Natural killer cell (primary cell): ENCODE data around the gene SNAPC3. TPM values are rescaled to one million over a fixed set of nuclear protein-coding genes. Genes with fewer than 3 reads are reported as not detected.

Experiments used
- ATAC-seq, 3 donors: fragments of 150-1000 bp in 2 of 3; fragments of 200-7000 bp in 1 of 3; cut with Tn5 transposase; 1 replicate in 1 of 3; 2 replicates in 2 of 3; pipeline ENCODE4 v1.10.0; 2021; ENCODE audit warnings: mild to moderate bottlenecking in 2 of 3, moderate library complexity in 2 of 3
- DNase-seq, 2 donors: peaks; one replicate each; pipeline versions ENCODE4 v3.0.0 to v3.0.0-alpha.2; 2013 to 2021; ENCODE audit warnings: mixed read lengths in 1 of 2
- H3K27ac ChIP-seq: one replicate; pipeline ENCODE4 v1.5.1; 2013; ENCODE audit warnings: mild to moderate bottlenecking, low read length
- H3K27me3 ChIP-seq: one replicate; pipeline ENCODE4 v1.6.1; 2013; ENCODE audit warnings: low read length; ENCODE audit not compliant: control insufficient read depth, insufficient read depth
- H3K36me3 ChIP-seq: one replicate; pipeline ENCODE4 v1.6.1; 2013; ENCODE audit warnings: low read length; ENCODE audit not compliant: control insufficient read depth, insufficient read depth
- H3K4me1 ChIP-seq: one replicate; pipeline ENCODE4 v1.6.1; 2013; ENCODE audit warnings: low read length; ENCODE audit not compliant: control insufficient read depth, insufficient read depth
- H3K4me3 ChIP-seq: one replicate; pipeline ENCODE4 v1.5.1; 2013; ENCODE audit warnings: low read length
- H3K9me3 ChIP-seq: one replicate; pipeline ENCODE4 v1.6.1; 2013; ENCODE audit warnings: low read length; ENCODE audit not compliant: control insufficient read depth, insufficient read depth
- H3K27ac Mint-ChIP-seq, 2 donors: one replicate each; pipeline ENCODE4 v1.8.0; 2022; ENCODE audit warnings: mild to moderate bottlenecking in 2 of 2, mixed read lengths in 2 of 2, moderate library complexity in 1 of 2
- H3K27me3 Mint-ChIP-seq, 2 donors: one replicate each; pipeline ENCODE4 v1.8.0; 2022; ENCODE audit warnings: low read depth in 2 of 2, mixed read lengths in 2 of 2
- H3K36me3 Mint-ChIP-seq: one replicate; pipeline ENCODE4 v1.8.0; 2022; ENCODE audit warnings: mixed read lengths
- H3K4me1 Mint-ChIP-seq, 2 donors: one replicate each; pipeline ENCODE4 v1.8.0; 2022; ENCODE audit warnings: mixed read lengths in 2 of 2
- H3K4me3 Mint-ChIP-seq: one replicate; pipeline ENCODE4 v1.8.0; 2022; ENCODE audit warnings: mild to moderate bottlenecking, moderate library complexity, mixed read lengths
- H3K9me3 Mint-ChIP-seq, 2 donors: one replicate each; pipeline ENCODE4 v1.8.0; 2022; ENCODE audit warnings: mixed read lengths in 2 of 2
- WGBS: methylation state at CpG from one replicate; pipeline ENCODE4 v1.1.7; 2013; ENCODE audit warnings: missing lambda C conversion rate; ENCODE audit not compliant: insufficient coverage; 5-methylcytosine and 5-hydroxymethylcytosine counted together
- intact Hi-C: fragments of 100-400 bp; cut with micrococcal nuclease; formaldehyde crosslinking; loops from one replicate; pipeline ENCODE4 v1.14.2; 2022
- total RNA-seq, 4 donors: library from RNA; stranded (reverse); fragments of 120-200 nt in 1 of 4; gene quantifications; one replicate each; pipeline versions ENCODE4 v1.2.3 to v1.2.4, GENCODE V29; 2013 to 2022
- TF ChIP-seq, protein P1 (sequence below): fragments of 200-600 bp; IDR thresholded peaks from one replicate; pipeline ENCODE4 v1.8.0; 2022; ENCODE audit warnings: antibody characterized with exemption

Gene SNAPC3
- total RNA-seq, 3 donors from 2014 or later (not counting 1 experiment from before 2014, with no cell fraction given) = 18.5 to 22.2 (median 19.2) TPM

DNA sequence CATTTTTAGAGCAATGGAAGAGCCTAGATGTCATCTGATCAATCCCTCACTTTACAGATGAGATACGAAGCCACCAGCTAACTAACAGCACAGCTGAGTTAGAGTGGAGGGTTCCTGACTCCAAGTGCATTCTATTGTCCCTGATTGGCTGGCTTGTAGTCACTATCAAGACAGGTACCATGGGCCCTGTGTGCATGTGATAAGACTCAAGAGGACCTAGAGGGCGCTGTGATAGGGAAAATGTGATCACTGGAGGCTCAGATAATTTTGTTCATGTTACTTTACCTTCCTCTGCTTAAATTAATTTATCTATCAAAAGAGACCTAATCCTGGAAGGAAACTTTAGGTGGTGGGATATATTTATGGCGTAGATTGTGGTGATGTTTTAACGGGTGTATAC, 19.5 kb upstream of the SNAPC3 start:
- Histone ChIP-seq H3K4me1 (no peaks in the 10 kb centered on the region), H3K27ac (no peak overlapping the region), H3K36me3 (no peaks in the 10 kb centered on the region), H3K9me3 (no peaks in the 10 kb centered on the region), H3K27me3 (no peaks in the 10 kb centered on the region), H3K4me3 (no peak overlapping the region)
- intact Hi-C loops = no loop called here
- DNase-seq (peak in 1 of 2 donors; percentile 46), ATAC-seq (peak in 2 of 3 donors; percentile 60 to 67)
- H3K27me3 Mint-ChIP-seq = no peaks in the 10 kb centered on the region
- H3K27ac Mint-ChIP-seq = no peak overlapping the region
- TF ChIP-seq, protein P1, sequence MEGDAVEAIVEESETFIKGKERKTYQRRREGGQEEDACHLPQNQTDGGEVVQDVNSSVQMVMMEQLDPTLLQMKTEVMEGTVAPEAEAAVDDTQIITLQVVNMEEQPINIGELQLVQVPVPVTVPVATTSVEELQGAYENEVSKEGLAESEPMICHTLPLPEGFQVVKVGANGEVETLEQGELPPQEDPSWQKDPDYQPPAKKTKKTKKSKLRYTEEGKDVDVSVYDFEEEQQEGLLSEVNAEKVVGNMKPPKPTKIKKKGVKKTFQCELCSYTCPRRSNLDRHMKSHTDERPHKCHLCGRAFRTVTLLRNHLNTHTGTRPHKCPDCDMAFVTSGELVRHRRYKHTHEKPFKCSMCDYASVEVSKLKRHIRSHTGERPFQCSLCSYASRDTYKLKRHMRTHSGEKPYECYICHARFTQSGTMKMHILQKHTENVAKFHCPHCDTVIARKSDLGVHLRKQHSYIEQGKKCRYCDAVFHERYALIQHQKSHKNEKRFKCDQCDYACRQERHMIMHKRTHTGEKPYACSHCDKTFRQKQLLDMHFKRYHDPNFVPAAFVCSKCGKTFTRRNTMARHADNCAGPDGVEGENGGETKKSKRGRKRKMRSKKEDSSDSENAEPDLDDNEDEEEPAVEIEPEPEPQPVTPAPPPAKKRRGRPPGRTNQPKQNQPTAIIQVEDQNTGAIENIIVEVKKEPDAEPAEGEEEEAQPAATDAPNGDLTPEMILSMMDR = no peak
- H3K36me3 Mint-ChIP-seq = no peaks in the 10 kb centered on the region
- H3K4me1 Mint-ChIP-seq = peaks cover 0 to 6% of the 10 kb centered on the region in 2 donors
- no peak overlapping the region for H3K4me3 Mint-ChIP-seq
- no CpG with 5 or more reads among the region's 4 CpGs for WGBS
- H3K9me3 Mint-ChIP-seq = no peaks in the 10 kb centered on the region

DNA sequence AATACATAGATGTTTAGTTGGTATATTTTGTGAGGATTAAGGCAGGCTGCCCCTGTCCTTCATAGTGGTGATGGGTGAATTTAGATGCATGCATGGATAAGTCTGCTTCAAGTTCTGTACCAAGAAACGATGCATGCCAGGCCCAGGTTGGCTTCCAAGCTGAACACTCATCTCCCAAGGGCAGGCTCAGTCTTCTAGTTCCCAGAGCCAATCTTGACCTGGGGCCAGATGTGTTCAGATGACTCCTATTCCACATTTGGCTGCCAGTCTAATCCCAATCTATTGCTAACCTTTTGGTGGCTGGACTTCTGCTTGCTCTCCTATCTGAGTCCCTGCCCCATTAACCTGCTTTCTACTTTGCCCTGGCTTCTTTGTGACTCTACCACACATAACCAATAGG, 18.5 kb upstream of the SNAPC3 start:
- Mint-ChIP-seq H3K9me3 (no peaks in the 10 kb centered on the region), H3K4me3 (no peak overlapping the region), H3K27me3 (no peaks in the 10 kb centered on the region), H3K4me1 (peaks cover 0 to 6% of the 10 kb centered on the region in 2 donors), H3K27ac (no peak overlapping the region), H3K36me3 (no peaks in the 10 kb centered on the region)
- Histone ChIP-seq H3K9me3 (no peaks in the 10 kb centered on the region), H3K4me3 (no peak overlapping the region), H3K27ac (no peak overlapping the region), H3K4me1 (no peaks in the 10 kb centered on the region), H3K36me3 (no peaks in the 10 kb centered on the region), H3K27me3 (no peaks in the 10 kb centered on the region)
- intact Hi-C loops = no loop called here
- TF ChIP-seq, protein P1 = no peak
- no peak for ATAC-seq
- no peak for DNase-seq
- WGBS = 91% methylated on average over 1 of the region's 1 CpG

DNA sequence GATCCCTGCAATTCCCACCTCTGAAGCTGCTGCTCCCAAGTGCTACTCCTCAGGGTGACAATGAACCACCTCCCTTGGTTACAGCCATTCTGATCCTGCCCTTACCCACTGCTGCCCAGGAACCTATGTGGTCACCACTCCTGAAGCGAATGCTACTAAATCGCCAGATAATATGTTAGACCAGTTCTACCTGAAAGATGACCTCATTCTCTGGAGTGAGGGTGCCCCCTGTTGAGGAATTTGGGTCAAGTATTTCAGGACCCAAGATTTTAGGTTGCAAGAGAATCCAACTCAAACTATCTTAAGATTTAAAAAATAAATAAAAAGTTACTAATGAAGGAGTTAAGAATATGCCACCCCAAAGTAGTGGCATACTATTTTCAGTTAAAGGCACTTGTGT, 5.8 kb upstream of the SNAPC3 start:
- 71% methylated on average over 2 of the region's 2 CpGs for WGBS
- no peak overlapping the region for H3K27ac ChIP-seq
- peaks cover under 1% of the 10 kb centered on the region for H3K4me1 ChIP-seq
- peaks cover 13% of the 10 kb centered on the region in 2 donors for H3K4me1 Mint-ChIP-seq
- H3K27me3 Mint-ChIP-seq = no peaks in the 10 kb centered on the region
- no peak overlapping the region for H3K4me3 Mint-ChIP-seq
- H3K36me3 Mint-ChIP-seq = no peaks in the 10 kb centered on the region
- H3K4me3 ChIP-seq = no peak overlapping the region
- no peak overlapping the region for H3K27ac Mint-ChIP-seq
- TF ChIP-seq, protein P1 = peak; percentile 50
- DNase-seq (peak in 1 of 2 donors; percentile 69), ATAC-seq (peak in 2 of 3 donors; percentile 64 to 65)
- no peaks in the 10 kb centered on the region for H3K9me3 Mint-ChIP-seq
- H3K27me3 ChIP-seq = no peaks in the 10 kb centered on the region
- intact Hi-C loops = loop anchor here (1.0 to 2.0 kb wide), 3 partner anchors 140 to 206 kb away; no protein-coding TSS in a partner anchor
- no peaks in the 10 kb centered on the region for H3K9me3 ChIP-seq
- H3K36me3 ChIP-seq = no peaks in the 10 kb centered on the region

DNA sequence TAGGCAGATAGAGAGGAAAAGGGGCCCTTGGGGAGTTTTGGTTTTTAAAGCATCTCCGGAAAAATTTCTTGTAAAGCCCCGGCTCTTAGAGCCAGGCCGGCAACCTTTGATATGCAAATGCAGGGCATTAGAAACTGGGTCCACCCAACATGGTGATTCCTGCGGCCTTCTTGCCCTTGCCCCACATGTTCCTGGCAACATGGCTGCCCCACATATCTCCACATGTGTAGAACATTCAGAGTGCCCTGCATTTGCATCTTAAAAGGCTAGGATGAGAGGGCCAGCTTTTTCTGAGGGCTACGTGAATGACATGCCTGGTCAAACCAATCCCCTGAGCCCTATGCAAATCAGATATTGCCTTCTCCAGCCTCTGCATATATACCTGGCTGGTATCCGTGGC, 5.0 kb upstream of the SNAPC3 start:
- H3K4me1 Mint-ChIP-seq = peaks cover 12 to 13% of the 10 kb centered on the region in 2 donors
- TF ChIP-seq, protein P1 = no peak
- no peak overlapping the region for H3K4me3 Mint-ChIP-seq
- no peak overlapping the region for H3K27ac Mint-ChIP-seq
- DNase-seq = no peak
- intact Hi-C loops = loop anchor here (1.0 to 2.0 kb wide), 3 partner anchors 141 to 206 kb away; no protein-coding TSS in a partner anchor
- Histone ChIP-seq H3K4me1 (peaks cover 7% of the 10 kb centered on the region), H3K27ac (no peak overlapping the region), H3K36me3 (no peaks in the 10 kb centered on the region), H3K9me3 (no peaks in the 10 kb centered on the region), H3K4me3 (no peak overlapping the region), H3K27me3 (no peaks in the 10 kb centered on the region)
- no peaks in the 10 kb centered on the region for H3K27me3 Mint-ChIP-seq
- 90% methylated on average over 6 of the region's 6 CpGs for WGBS
- ATAC-seq = no peak
- H3K9me3 Mint-ChIP-seq = no peaks in the 10 kb centered on the region
- no peaks in the 10 kb centered on the region for H3K36me3 Mint-ChIP-seq
